Measurements from ENCODE around the gene IGSF6.

The IGSF6 gene

GRCh38 chr16:21644674-21645073, 7.7 kb downstream of the IGSF6 start:
- TF ChIP-seq REST (IDR thresholded peaks at IDR 0.05; ENCODE audit: insufficient read depth in 1 of 2, low read depth in 2 of 2, low read length in 2 of 2) (no peak), TAF1 (IDR thresholded peaks at IDR 0.05; ENCODE audit: borderline replicate concordance, insufficient read depth, low read length) (no peak), FOXP2 (optimal IDR thresholded peaks at IDR 0.05; ENCODE audit: borderline replicate concordance, extremely low read depth, extremely low read length, insufficient read depth) (no peak), POLR2AphosphoS5 (IDR thresholded peaks at IDR 0.05; ENCODE audit: low read depth, low read length) (no peak), SIN3A (IDR thresholded peaks at IDR 0.05; ENCODE audit: borderline replicate concordance, insufficient read depth, low read length) (no peak)

- TF ChIP-seq SIN3A (IDR thresholded peaks at IDR 0.05; ENCODE audit: borderline replicate concordance, insufficient read depth, low read length): no peak
- TF ChIP-seq POLR2AphosphoS5 (IDR thresholded peaks at IDR 0.05; ENCODE audit: low read depth, low read length): no peak
- no peak for TF ChIP-seq FOXP2 (optimal IDR thresholded peaks at IDR 0.05; ENCODE audit: borderline replicate concordance, extremely low read depth, extremely low read length, insufficient read depth)
These were observed 8.6 kb downstream of the IGSF6 start for GRCh38 chr16:21643785-21644184.

- no peak for TF ChIP-seq TAF1 (IDR thresholded peaks at IDR 0.05; ENCODE audit: borderline replicate concordance, insufficient read depth, low read length)
- TF ChIP-seq FOXP2 (optimal IDR thresholded peaks at IDR 0.05; ENCODE audit: borderline replicate concordance, extremely low read depth, extremely low read length, insufficient read depth): no peak
- no peak for TF ChIP-seq POLR2AphosphoS5 (IDR thresholded peaks at IDR 0.05; ENCODE audit: low read depth, low read length)
- TF ChIP-seq SIN3A (IDR thresholded peaks at IDR 0.05; ENCODE audit: borderline replicate concordance, insufficient read depth, low read length): no peak
- TF ChIP-seq REST (IDR thresholded peaks at IDR 0.05; ENCODE audit: insufficient read depth in 1 of 2, low read depth in 2 of 2, low read length in 2 of 2): no peak
These were observed 9.5 kb downstream of the IGSF6 start for GRCh38 chr16:21642861-21643260.

- TF ChIP-seq FOXP2 (optimal IDR thresholded peaks at IDR 0.05; ENCODE audit: borderline replicate concordance, extremely low read depth, extremely low read length, insufficient read depth): no peak
- no peak for TF ChIP-seq POLR2AphosphoS5 (IDR thresholded peaks at IDR 0.05; ENCODE audit: low read depth, low read length)
- no peak for TF ChIP-seq SIN3A (IDR thresholded peaks at IDR 0.05; ENCODE audit: borderline replicate concordance, insufficient read depth, low read length)
- TF ChIP-seq TAF1 (IDR thresholded peaks at IDR 0.05; ENCODE audit: borderline replicate concordance, insufficient read depth, low read length): no peak
- TF ChIP-seq REST (IDR thresholded peaks at IDR 0.05; ENCODE audit: insufficient read depth in 1 of 2, low read depth in 2 of 2, low read length in 2 of 2): no peak
These were observed 10.5 kb downstream of the IGSF6 start for GRCh38 chr16:21641916-21642315.

GRCh38 chr16:21639493-21639892, 12.9 kb downstream of the IGSF6 start:
- TF ChIP-seq POLR2AphosphoS5 (IDR thresholded peaks at IDR 0.05; ENCODE audit: low read depth, low read length): no peak
- no peak for TF ChIP-seq TAF1 (IDR thresholded peaks at IDR 0.05; ENCODE audit: borderline replicate concordance, insufficient read depth, low read length)
- TF ChIP-seq SIN3A (IDR thresholded peaks at IDR 0.05; ENCODE audit: borderline replicate concordance, insufficient read depth, low read length): no peak
- no peak for TF ChIP-seq FOXP2 (optimal IDR thresholded peaks at IDR 0.05; ENCODE audit: borderline replicate concordance, extremely low read depth, extremely low read length, insufficient read depth)
- no peak for TF ChIP-seq REST (IDR thresholded peaks at IDR 0.05; ENCODE audit: insufficient read depth in 1 of 2, low read depth in 2 of 2, low read length in 2 of 2)

All from PFSK-1 (cell line).